WTC11 (cell line): ENCODE measurements around the gene FOXD1.

Source experiments
- ATF6 ChIP-seq: sonication (generic); formaldehyde crosslinking; IDR thresholded peaks from 2 replicates; pipeline ENCODE4 v1.8.1; 2023; ENCODE audit warnings: mild to moderate bottlenecking, missing genetic modification reagents
- CTCF ChIP-seq: fragments of 200-600 bp; IDR thresholded peaks from 2 replicates; pipeline ENCODE4 v1.8.0; 2022; ENCODE audit warnings: antibody characterized with exemption
- E2F1 ChIP-seq: sonication (generic); formaldehyde crosslinking; IDR thresholded peaks from 2 replicates; pipeline ENCODE4 v1.8.0; 2022; ENCODE audit warnings: mild to moderate bottlenecking, missing genetic modification reagents
- JUN ChIP-seq: sonication (generic); formaldehyde crosslinking; IDR thresholded peaks from 2 replicates; pipeline ENCODE4 v1.8.0; 2023; ENCODE audit warnings: mild to moderate bottlenecking, missing genetic modification reagents
- MAX ChIP-seq: sonication (generic); formaldehyde crosslinking; IDR thresholded peaks from 2 replicates; pipeline ENCODE4 v1.8.0; 2022; ENCODE audit warnings: mild to moderate bottlenecking, missing genetic modification reagents
- MLX ChIP-seq: sonication (generic); formaldehyde crosslinking; IDR thresholded peaks from 2 replicates; pipeline ENCODE4 v1.8.1; 2023; ENCODE audit warnings: mild to moderate bottlenecking, missing genetic modification reagents, moderate library complexity
- SMAD3 ChIP-seq: sonication (generic); formaldehyde crosslinking; IDR thresholded peaks from 2 replicates; pipeline ENCODE4 v1.8.0; 2022; ENCODE audit warnings: missing genetic modification reagents, mild to moderate bottlenecking, borderline replicate concordance
- USF1 ChIP-seq: sonication (generic); formaldehyde crosslinking; IDR thresholded peaks from 2 replicates; pipeline ENCODE4 v1.8.0; 2022; ENCODE audit warnings: mild to moderate bottlenecking, missing genetic modification reagents

- TF ChIP-seq CTCF, result no peak
- no peak for TF ChIP-seq MLX (CRISPR knock-in tag)
- TF ChIP-seq USF1, result no peak
- no peak for TF ChIP-seq JUN
- no peak for TF ChIP-seq ATF6 (CRISPR knock-in tag)
- no peak for TF ChIP-seq SMAD3
- no peak for TF ChIP-seq E2F1 (CRISPR knock-in tag)
- TF ChIP-seq MAX (CRISPR knock-in tag), result no peak
Measured at GRCh38 chr5:73483676-73484075, 35.1 kb upstream of the FOXD1 start.
